ENCODE measurements around the gene MAP2K4.

Gene MAP2K4

GRCh38 chr17:12047681-12048376 is 27.2 kb downstream of the MAP2K4 start:
- Histone ChIP-seq H3K4me1 (ENCODE audit: control insufficient read depth, insufficient read depth, low read length) (peaks cover 29% of the 10 kb centered on the region), H3K9me3 (ENCODE audit: control insufficient read depth, insufficient read depth, low read depth, low read length) (no peaks in the 10 kb centered on the region), H3K27ac (ENCODE audit: extremely low read depth, low read depth, low read length) (no peak overlapping the region), H3K4me3 (ENCODE audit: low read depth, low read length) (no peak overlapping the region), H3K36me3 (ENCODE audit: control insufficient read depth in 2 of 2, insufficient read depth in 1 of 2, low read length in 2 of 2) (no peaks in the 10 kb centered on the region)
- ChIA-PET POLR2A (interaction anchor here (2.7 kb wide), 1 partner anchor 51 kb away, joined by 13 read pairs; the partner anchor contains the start of gene ZNF18), CTCF (interaction anchor here (0.7 to 1.2 kb wide), 2 partner anchors 30 to 114 kb away, joined by 3 to 4 read pairs; no protein-coding TSS in a partner anchor)
- TF ChIP-seq PBX3 (CRISPR knock-in tag; IDR thresholded peaks at IDR 0.05) (no peak), HOXC10 (CRISPR knock-in tag; IDR thresholded peaks at IDR 0.05) (no peak), GLIS1 (tag by site-specific recombination; IDR thresholded peaks at IDR 0.05) (peak; percentile 67), ZIC2 (tag by site-specific recombination; IDR thresholded peaks at IDR 0.05) (no peak), ZNF660 (tag by site-specific recombination; IDR thresholded peaks at IDR 0.05) (0 out of 2 replicates have a peak, but pooled peaks have one; percentile 23), ZNF366 (tag by site-specific recombination; conservative IDR thresholded peaks at IDR 0.05) (no peak), ZNF837 (tag by site-specific recombination; IDR thresholded peaks at IDR 0.05) (no peak), MZF1 (tag by site-specific recombination; IDR thresholded peaks at IDR 0.05; ENCODE audit: borderline replicate concordance) (peak; percentile 69), ZNF175 (tag by site-specific recombination; IDR thresholded peaks at IDR 0.05) (no peak), PRDM1 (tag by site-specific recombination; IDR thresholded peaks at IDR 0.05) (no peak), ZNF544 (tag by site-specific recombination; IDR thresholded peaks at IDR 0.05) (no peak), ZNF600 (tag by site-specific recombination; IDR thresholded peaks at IDR 0.05) (no peak), ZNF169 (tag by site-specific recombination; IDR thresholded peaks at IDR 0.05) (no peak), ZNF335 (tag by site-specific recombination; conservative IDR thresholded peaks at IDR 0.05) (no peak), ZNF274 (IDR thresholded peaks at IDR 0.05; ENCODE audit: low read length) (no peak), ZNF274 (tag by site-specific recombination; IDR thresholded peaks at IDR 0.05; ENCODE audit: borderline replicate concordance) (no peak), ZNF514 (tag by site-specific recombination; IDR thresholded peaks at IDR 0.05) (no peak), TSHZ1 (tag by site-specific recombination; IDR thresholded peaks at IDR 0.05; ENCODE audit: borderline replicate concordance) (no peak), ZNF596 (tag by site-specific recombination; IDR thresholded peaks at IDR 0.05) (no peak), SCRT1 (tag by site-specific recombination; IDR thresholded peaks at IDR 0.05; ENCODE audit: borderline replicate concordance) (no peak), OVOL3 (tag by site-specific recombination; IDR thresholded peaks at IDR 0.05) (no peak), ZNF404 (tag by site-specific recombination; IDR thresholded peaks at IDR 0.05) (no peak), ZNF791 (tag by site-specific recombination; IDR thresholded peaks at IDR 0.05) (no peak), BCL11A (tag by site-specific recombination; IDR thresholded peaks at IDR 0.05; ENCODE audit: low read depth) (no peak), KLF7 (tag by site-specific recombination; IDR thresholded peaks at IDR 0.05; ENCODE audit: borderline replicate concordance) (no peak), ZBTB11 (tag by site-specific recombination; conservative IDR thresholded peaks at IDR 0.05; ENCODE audit: low read depth) (no peak), KLF16 (tag by site-specific recombination; IDR thresholded peaks at IDR 0.05) (no peak; the same call in 1 of the 2 replicates), ZNF362 (tag by site-specific recombination; IDR thresholded peaks at IDR 0.05) (peak; percentile 65; the same call in 1 of the 2 replicates), ZNF768 (tag by site-specific recombination; IDR thresholded peaks at IDR 0.05) (no peak), ZNF23 (tag by site-specific recombination; IDR thresholded peaks at IDR 0.05; ENCODE audit: borderline replicate concordance) (no peak), ZNF221 (tag by site-specific recombination; IDR thresholded peaks at IDR 0.05; ENCODE audit: borderline replicate concordance) (no peak)
